Adrenal gland (tissue), 5 donors: Measurements from ENCODE around the gene CCDC201.

Experiments used
- POLR2A ChIP-seq, 2 donors: fragments of 450-650 bp; IDR thresholded peaks; one replicate each; pipeline ENCODE4 v1.6.1; 2017; ENCODE audit warnings: antibody characterized with exemption in 2 of 2, mild to moderate bottlenecking in 2 of 2, moderate library complexity in 1 of 2
- TF ChIP-seq, protein P1 (sequence below), 6 experiments: fragments of 450-650 bp in 4 of 6; fragments of 200-600 bp in 2 of 6; sonication (generic) in 1 of 6; IDR thresholded peaks; 1 replicate in 5 of 6; 2 replicates in 1 of 6; pipeline versions ENCODE4 v1.5.1 to v1.8.0; 2016 to 2021; ENCODE audit warnings: antibody characterized with exemption in 6 of 6, mild to moderate bottlenecking in 2 of 6, moderate library complexity in 1 of 6
- donor health status: DM: no; HTN: no; CAD: no.

DNA sequence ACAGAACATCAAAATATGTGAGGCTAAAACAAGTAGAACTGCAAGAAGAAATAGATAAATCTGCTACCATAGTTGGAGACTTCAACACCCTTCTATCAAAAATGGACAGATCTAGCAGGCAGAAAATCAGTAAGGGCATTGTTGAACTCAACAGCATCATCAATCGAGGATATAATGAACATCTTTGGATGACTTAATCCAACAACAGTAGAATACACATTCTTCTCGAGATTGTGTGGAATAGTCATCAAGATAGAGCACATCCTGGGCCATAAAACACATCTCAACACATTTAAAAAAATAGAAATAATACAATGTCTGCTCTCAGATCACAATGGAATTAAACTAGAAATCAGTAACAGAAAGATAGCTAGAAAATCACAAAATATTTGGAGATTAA is 25.3 kb upstream of the CCDC201 start:
- TF ChIP-seq, protein P1, sequence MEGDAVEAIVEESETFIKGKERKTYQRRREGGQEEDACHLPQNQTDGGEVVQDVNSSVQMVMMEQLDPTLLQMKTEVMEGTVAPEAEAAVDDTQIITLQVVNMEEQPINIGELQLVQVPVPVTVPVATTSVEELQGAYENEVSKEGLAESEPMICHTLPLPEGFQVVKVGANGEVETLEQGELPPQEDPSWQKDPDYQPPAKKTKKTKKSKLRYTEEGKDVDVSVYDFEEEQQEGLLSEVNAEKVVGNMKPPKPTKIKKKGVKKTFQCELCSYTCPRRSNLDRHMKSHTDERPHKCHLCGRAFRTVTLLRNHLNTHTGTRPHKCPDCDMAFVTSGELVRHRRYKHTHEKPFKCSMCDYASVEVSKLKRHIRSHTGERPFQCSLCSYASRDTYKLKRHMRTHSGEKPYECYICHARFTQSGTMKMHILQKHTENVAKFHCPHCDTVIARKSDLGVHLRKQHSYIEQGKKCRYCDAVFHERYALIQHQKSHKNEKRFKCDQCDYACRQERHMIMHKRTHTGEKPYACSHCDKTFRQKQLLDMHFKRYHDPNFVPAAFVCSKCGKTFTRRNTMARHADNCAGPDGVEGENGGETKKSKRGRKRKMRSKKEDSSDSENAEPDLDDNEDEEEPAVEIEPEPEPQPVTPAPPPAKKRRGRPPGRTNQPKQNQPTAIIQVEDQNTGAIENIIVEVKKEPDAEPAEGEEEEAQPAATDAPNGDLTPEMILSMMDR (IDR thresholded peaks at IDR 0.05), result no peak
- no peak for TF ChIP-seq POLR2A (IDR thresholded peaks at IDR 0.05)
